Measurements from ENCODE around the gene GGCX.

GGCX gene

DNA sequence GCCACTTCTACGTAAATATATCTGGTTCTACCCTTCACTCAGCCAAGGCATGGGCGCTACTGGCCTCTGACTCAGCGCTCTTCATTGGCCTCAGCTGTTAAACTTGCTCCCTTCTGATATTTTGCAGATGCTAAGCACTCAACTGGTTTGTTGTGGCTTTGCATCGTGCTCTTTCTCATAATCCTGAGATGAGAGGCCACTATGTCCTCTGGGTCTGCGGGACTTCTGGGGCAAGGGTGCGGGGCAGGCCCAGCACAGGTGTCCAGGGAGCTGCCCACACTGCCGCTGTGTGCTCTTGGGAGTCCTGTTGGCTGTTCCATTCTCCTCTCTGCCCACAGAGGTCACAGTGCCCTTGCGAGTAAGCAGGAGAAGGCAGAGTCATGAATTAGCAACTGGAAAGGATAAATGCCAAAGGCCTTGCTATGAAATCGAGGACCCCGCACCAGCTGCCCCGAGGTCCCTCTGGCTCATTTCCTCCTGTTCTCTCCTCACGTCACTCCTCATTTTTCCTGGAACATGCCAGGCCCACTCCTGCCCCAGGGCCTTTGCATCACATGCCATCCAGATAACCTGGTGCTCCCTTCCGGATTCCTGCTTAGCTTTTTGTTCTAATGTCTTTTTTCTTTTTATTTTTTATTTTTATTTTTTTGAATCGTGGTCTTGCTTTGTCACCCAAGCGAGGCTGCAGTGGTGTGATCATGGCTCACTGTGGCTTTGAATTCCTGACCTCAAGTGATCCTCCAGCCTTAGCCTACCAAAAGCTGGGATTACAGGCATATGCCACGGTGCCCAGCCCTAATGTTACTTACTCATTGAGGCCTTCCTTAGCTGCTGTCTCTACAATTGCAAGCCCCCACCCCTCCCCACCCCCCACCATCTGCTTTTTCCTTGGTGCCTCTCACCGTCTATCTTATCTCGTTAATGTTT lies 57.2 kb downstream of the GGCX start:
- no peak for DNase-seq (ENCODE audit: extremely low read depth, low read depth)

GRCh38 chr2:85503168-85503850 lies 58.0 kb downstream of the GGCX start:
- no peak for TF ChIP-seq CTCF (IDR thresholded peaks at IDR 0.05; ENCODE audit: low read depth, low read length)
- DNase-seq (ENCODE audit: extremely low read depth, low read depth) = no peak

More for the DNA sequence above, 57.2 kb downstream of the GGCX start:
- TF ChIP-seq CTCF (IDR thresholded peaks at IDR 0.05; ENCODE audit: low read depth, low read length) = no peak

- TF ChIP-seq CTCF (IDR thresholded peaks at IDR 0.05; ENCODE audit: low read depth, low read length) = no peak
- DNase-seq (ENCODE audit: extremely low read depth, low read depth) = no peak
These were observed 58.6 kb downstream of the GGCX start for GRCh38 chr2:85502720-85503119.

DNA sequence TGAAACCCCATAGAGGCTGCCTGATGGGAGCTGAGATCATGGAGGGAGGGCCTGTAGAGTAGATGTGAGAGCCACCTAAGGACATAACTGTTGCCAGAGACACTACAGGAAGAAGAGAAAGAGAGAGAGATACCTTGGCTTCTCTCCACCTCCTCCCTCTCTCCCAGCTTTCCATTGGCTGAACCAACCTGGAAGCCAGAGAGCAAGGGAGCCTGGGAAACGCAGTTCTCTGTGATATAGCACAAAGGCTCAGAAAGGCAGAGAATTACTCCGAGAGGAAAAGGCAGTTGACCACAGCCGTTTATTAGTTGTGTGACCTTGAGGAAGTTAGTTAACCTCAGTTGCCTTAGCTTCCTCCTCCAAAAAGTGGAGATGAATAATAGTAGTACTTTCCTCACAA lies 60.0 kb downstream of the GGCX start:
- no peak for TF ChIP-seq CTCF (IDR thresholded peaks at IDR 0.05; ENCODE audit: low read depth, low read length)
- no peak for DNase-seq (ENCODE audit: extremely low read depth, low read depth)

- DNase-seq (ENCODE audit: extremely low read depth, low read depth) = no peak
- TF ChIP-seq CTCF (IDR thresholded peaks at IDR 0.05; ENCODE audit: low read depth, low read length) = no peak
These were observed 63.2 kb downstream of the GGCX start for GRCh38 chr2:85497944-85498630.

GRCh38 chr2:85496436-85496835 lies 64.9 kb downstream of the GGCX start:
- DNase-seq (ENCODE audit: extremely low read depth, low read depth) = no peak
- TF ChIP-seq CTCF (IDR thresholded peaks at IDR 0.05; ENCODE audit: low read depth, low read length) = no peak
